Liver (tissue), 9 donors: ENCODE measurements around the gene SAMD14. TPM values are rescaled to one million over a fixed set of nuclear protein-coding genes. Genes with fewer than 3 reads are reported as not detected.

Experiments used
- DNase-seq: peaks from one replicate; pipeline ENCODE4 v3.0.0-alpha.2; 2017; ENCODE audit warnings: low spot score
- H3K27ac ChIP-seq, 2 donors: one replicate each; pipeline ENCODE4 v1.7.0; 2013; ENCODE audit warnings: inconsistent platforms in 2 of 2, low read length in 2 of 2, control low read depth in 1 of 2, low read depth in 1 of 2, mild to moderate bottlenecking in 1 of 2
- H3K27me3 ChIP-seq, 4 donors: one replicate each; pipeline versions ENCODE4 v1.6.1 to v1.7.0; 2013; ENCODE audit warnings: low read length in 3 of 4, inconsistent platforms in 1 of 4, mild to moderate bottlenecking in 1 of 4, moderate library complexity in 1 of 4; ENCODE audit not compliant: control insufficient read depth in 4 of 4, insufficient read depth in 4 of 4
- H3K36me3 ChIP-seq, 4 donors: one replicate each; pipeline versions ENCODE4 v1.6.1 to v1.7.0; 2013; ENCODE audit warnings: low read length in 3 of 4, mild to moderate bottlenecking in 3 of 4, low read depth in 1 of 4, moderate library complexity in 1 of 4; ENCODE audit not compliant: control insufficient read depth in 4 of 4, insufficient read depth in 3 of 4
- H3K4me1 ChIP-seq, 4 donors: one replicate each; pipeline versions ENCODE4 v1.6.1 to v1.7.0; 2013; ENCODE audit warnings: low read length in 3 of 4, mild to moderate bottlenecking in 3 of 4, moderate library complexity in 1 of 4; ENCODE audit not compliant: control insufficient read depth in 4 of 4, insufficient read depth in 4 of 4
- H3K4me3 ChIP-seq, 3 donors: one replicate each; pipeline versions ENCODE4 v1.6.1 to v1.7.0; 2013; ENCODE audit warnings: low read length in 3 of 3, control low read depth in 1 of 3, low read depth in 1 of 3, mild to moderate bottlenecking in 1 of 3
- H3K9ac ChIP-seq, 2 donors: one replicate each; pipeline ENCODE4 v1.7.0; 2013; ENCODE audit warnings: low read length in 2 of 2, mild to moderate bottlenecking in 2 of 2, moderate library complexity in 2 of 2, control low read depth in 1 of 2, low read depth in 1 of 2
- H3K9me3 ChIP-seq, 4 donors: one replicate each; pipeline versions ENCODE4 v1.6.1 to v1.7.0; 2013; ENCODE audit warnings: low read length in 3 of 4; ENCODE audit not compliant: control insufficient read depth in 4 of 4
- EGR1 ChIP-seq, 2 donors: IDR thresholded peaks; 2 replicates each; pipeline ENCODE4 v1.6.1; 2016 to 2018; ENCODE audit warnings: antibody characterized with exemption in 2 of 2, low read depth in 2 of 2
- FOXA1 ChIP-seq: IDR thresholded peaks from 2 replicates; pipeline ENCODE4 v1.6.1; 2016; ENCODE audit warnings: antibody characterized with exemption
- FOXA2 ChIP-seq: IDR thresholded peaks from 2 replicates; pipeline ENCODE4 v1.6.1; 2016; ENCODE audit warnings: antibody characterized with exemption
- GABPA ChIP-seq, 2 donors: IDR thresholded peaks in 1 of 2; conservative IDR thresholded peaks in 1 of 2; 2 replicates each; pipeline ENCODE4 v1.6.1; 2016; ENCODE audit warnings: antibody characterized with exemption in 2 of 2, mild to moderate bottlenecking in 1 of 2, moderate library complexity in 1 of 2
- HNF4A ChIP-seq, 2 donors: conservative IDR thresholded peaks; 2 replicates each; pipeline ENCODE4 v1.6.1; 2016; ENCODE audit warnings: antibody characterized with exemption in 2 of 2, mild to moderate bottlenecking in 2 of 2
- HNF4G ChIP-seq: IDR thresholded peaks from 2 replicates; pipeline ENCODE4 v1.6.1; 2016; ENCODE audit warnings: antibody characterized with exemption
- JUND ChIP-seq, 2 donors: IDR thresholded peaks; 2 replicates each; pipeline ENCODE4 v1.6.1; 2016; ENCODE audit warnings: antibody characterized with exemption in 2 of 2
- NR2F2 ChIP-seq: IDR thresholded peaks from 2 replicates; pipeline ENCODE4 v1.6.1; 2016; ENCODE audit warnings: antibody characterized with exemption
- RAD21 ChIP-seq, 2 donors: IDR thresholded peaks; 2 replicates each; pipeline ENCODE4 v1.6.1; 2016; ENCODE audit warnings: antibody characterized with exemption in 2 of 2, mild to moderate bottlenecking in 2 of 2
- RXRA ChIP-seq, 2 donors: IDR thresholded peaks; 2 replicates each; pipeline ENCODE4 v1.6.1; 2017 to 2018; ENCODE audit warnings: antibody characterized with exemption in 2 of 2, mild to moderate bottlenecking in 1 of 2
- SP1 ChIP-seq: IDR thresholded peaks from 2 replicates; pipeline ENCODE4 v1.6.1; 2018; ENCODE audit warnings: antibody characterized with exemption, mild to moderate bottlenecking
- TAF1 ChIP-seq: conservative IDR thresholded peaks from 2 replicates; pipeline ENCODE4 v1.6.1; 2016; ENCODE audit warnings: antibody characterized with exemption, mild to moderate bottlenecking
- YY1 ChIP-seq: IDR thresholded peaks from 2 replicates; pipeline ENCODE4 v1.6.1; 2016; ENCODE audit warnings: antibody characterized with exemption, mild to moderate bottlenecking
- whole genome bisulfite sequencing: extraction: QIAGEN DNeasy Blood & Tissue Kit; methylation state at CpG from one replicate; pipeline ENCODE4 v1.1.7; 2013; 5-methylcytosine and 5-hydroxymethylcytosine counted together
- polyA plus RNA-seq, 2 donors: library from polyadenylated mRNA; stranded (reverse) in 1 of 2; unstranded in 1 of 2; fragments of 200-250 nt in 1 of 2; fragments of >200 nt in 1 of 2; fragmentation: Nextera tagmentation in 1 of 2; extraction: Ambion mirVana in 1 of 2; gene quantifications; one replicate each; pipeline versions ENCODE4 v1.2.1 to v1.2.3, GENCODE V29; 2013 to 2015
- total RNA-seq, 2 donors: library from RNA; depleted of rRNA; stranded (reverse); fragments of >200 nt; gene quantifications; one replicate each; pipeline ENCODE4 v1.2.3, GENCODE V29; 2014
- TF ChIP-seq, protein P1 (sequence below): IDR thresholded peaks from 2 replicates; pipeline ENCODE4 v1.6.1; 2016; ENCODE audit warnings: antibody characterized with exemption
- TF ChIP-seq, protein P2 (sequence below): IDR thresholded peaks from 2 replicates; pipeline ENCODE4 v1.6.1; 2016; ENCODE audit warnings: antibody characterized with exemption, mild to moderate bottlenecking
- TF ChIP-seq, protein P3 (sequence below): IDR thresholded peaks from 2 replicates; pipeline ENCODE4 v1.6.1; 2016; ENCODE audit warnings: antibody characterized with exemption
- TF ChIP-seq, protein P4 (sequence below): fragments of 150-350 bp; IDR thresholded peaks from 2 replicates; pipeline ENCODE4 v1.5.1; 2017; ENCODE audit warnings: improper control_type of control experiment, low read depth, low read length; ENCODE audit not compliant: missing input control
- donor health status: healthy.
- donor health status: healthy.
- donor health status: healthy.
- donor health status: healthy.
- donor health status: healthy.

The SAMD14 gene
- total and polyA plus RNA-seq, 4 donors, result 0.50 to 0.84 (median 0.67) TPM; not detected in 1

DNA sequence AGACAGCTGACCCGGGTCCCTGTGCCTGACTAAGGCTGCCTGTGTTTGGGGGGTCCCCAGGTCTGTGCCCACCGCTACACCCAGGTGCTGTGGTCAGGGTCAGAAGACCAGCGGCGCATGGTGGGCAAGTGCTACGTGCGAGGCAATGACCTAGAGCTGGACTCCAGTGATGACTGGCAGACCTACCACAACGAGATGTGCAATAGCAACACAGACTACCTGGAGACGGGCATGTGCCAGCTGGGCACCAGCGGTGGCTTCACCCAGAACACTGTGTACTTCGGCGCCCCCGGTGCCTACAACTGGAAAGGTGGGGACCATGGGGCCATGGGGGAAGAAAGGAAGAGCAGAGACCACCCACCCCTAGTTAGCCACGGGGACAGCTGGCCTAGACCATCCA, 62.0 kb downstream of the SAMD14 start:
- Histone ChIP-seq H3K27ac (no peak overlapping the region), H3K27me3 (no peaks in the 10 kb centered on the region), H3K4me3 (no peak overlapping the region), H3K4me1 (no peaks in the 10 kb centered on the region), H3K9me3 (no peaks in the 10 kb centered on the region), H3K36me3 (no peaks in the 10 kb centered on the region), H3K9ac (no peak overlapping the region)
- WGBS, result 94% methylated on average over 13 of the region's 13 CpGs
- DNase-seq, result no peak
- no peak for TF ChIP-seq RXRA (IDR thresholded peaks at IDR 0.05)
- TF ChIP-seq RAD21 (IDR thresholded peaks at IDR 0.05), result no peak
- TF ChIP-seq, protein P1, sequence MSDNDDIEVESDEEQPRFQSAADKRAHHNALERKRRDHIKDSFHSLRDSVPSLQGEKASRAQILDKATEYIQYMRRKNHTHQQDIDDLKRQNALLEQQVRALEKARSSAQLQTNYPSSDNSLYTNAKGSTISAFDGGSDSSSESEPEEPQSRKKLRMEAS, result no peak
- TF ChIP-seq EGR1 (IDR thresholded peaks at IDR 0.05; ENCODE audit: low read depth in 2 of 2), result no peak
- TF ChIP-seq, protein P2, sequence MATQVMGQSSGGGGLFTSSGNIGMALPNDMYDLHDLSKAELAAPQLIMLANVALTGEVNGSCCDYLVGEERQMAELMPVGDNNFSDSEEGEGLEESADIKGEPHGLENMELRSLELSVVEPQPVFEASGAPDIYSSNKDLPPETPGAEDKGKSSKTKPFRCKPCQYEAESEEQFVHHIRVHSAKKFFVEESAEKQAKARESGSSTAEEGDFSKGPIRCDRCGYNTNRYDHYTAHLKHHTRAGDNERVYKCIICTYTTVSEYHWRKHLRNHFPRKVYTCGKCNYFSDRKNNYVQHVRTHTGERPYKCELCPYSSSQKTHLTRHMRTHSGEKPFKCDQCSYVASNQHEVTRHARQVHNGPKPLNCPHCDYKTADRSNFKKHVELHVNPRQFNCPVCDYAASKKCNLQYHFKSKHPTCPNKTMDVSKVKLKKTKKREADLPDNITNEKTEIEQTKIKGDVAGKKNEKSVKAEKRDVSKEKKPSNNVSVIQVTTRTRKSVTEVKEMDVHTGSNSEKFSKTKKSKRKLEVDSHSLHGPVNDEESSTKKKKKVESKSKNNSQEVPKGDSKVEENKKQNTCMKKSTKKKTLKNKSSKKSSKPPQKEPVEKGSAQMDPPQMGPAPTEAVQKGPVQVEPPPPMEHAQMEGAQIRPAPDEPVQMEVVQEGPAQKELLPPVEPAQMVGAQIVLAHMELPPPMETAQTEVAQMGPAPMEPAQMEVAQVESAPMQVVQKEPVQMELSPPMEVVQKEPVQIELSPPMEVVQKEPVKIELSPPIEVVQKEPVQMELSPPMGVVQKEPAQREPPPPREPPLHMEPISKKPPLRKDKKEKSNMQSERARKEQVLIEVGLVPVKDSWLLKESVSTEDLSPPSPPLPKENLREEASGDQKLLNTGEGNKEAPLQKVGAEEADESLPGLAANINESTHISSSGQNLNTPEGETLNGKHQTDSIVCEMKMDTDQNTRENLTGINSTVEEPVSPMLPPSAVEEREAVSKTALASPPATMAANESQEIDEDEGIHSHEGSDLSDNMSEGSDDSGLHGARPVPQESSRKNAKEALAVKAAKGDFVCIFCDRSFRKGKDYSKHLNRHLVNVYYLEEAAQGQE, result no peak
- no peak for TF ChIP-seq SP1
- no peak for TF ChIP-seq YY1
- TF ChIP-seq, protein P3, sequence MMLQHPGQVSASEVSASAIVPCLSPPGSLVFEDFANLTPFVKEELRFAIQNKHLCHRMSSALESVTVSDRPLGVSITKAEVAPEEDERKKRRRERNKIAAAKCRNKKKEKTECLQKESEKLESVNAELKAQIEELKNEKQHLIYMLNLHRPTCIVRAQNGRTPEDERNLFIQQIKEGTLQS, result no peak

DNA sequence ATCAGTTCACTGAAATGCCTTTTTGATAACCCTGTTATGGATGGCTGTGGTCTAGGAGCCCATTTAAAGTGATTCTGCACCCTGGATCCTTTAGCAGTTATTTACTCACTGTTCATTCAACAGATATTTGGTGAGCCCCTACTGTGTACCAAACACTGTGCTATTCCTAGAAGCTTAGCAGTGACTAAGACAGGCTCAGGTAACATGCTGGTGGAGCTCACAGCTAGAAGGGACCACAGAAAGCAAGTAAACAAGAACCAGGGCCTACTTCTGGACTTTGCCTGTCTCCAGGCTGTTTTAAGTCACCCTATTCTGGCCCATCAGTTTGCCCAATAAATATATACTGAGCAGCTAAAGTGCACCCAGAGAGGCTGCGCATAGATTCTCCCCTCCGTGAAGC, 63.0 kb downstream of the SAMD14 start:
- DNase-seq, result no peak
- TF ChIP-seq HNF4G (no peak), YY1 (no peak), NR2F2 (no peak), GABPA (IDR thresholded peaks at IDR 0.05 in 1 of 2, conservative IDR thresholded peaks at IDR 0.05 in 1 of 2) (no peak), HNF4A (conservative IDR thresholded peaks at IDR 0.05) (no peak), EGR1 (IDR thresholded peaks at IDR 0.05; ENCODE audit: low read depth in 2 of 2) (no peak), FOXA2 (no peak), JUND (IDR thresholded peaks at IDR 0.05) (no peak), RXRA (IDR thresholded peaks at IDR 0.05) (no peak), TAF1 (no peak), FOXA1 (no peak)
- TF ChIP-seq, protein P2, result no peak
- TF ChIP-seq, protein P1, result no peak
- TF ChIP-seq, protein P3, result no peak
- TF ChIP-seq, protein P4, sequence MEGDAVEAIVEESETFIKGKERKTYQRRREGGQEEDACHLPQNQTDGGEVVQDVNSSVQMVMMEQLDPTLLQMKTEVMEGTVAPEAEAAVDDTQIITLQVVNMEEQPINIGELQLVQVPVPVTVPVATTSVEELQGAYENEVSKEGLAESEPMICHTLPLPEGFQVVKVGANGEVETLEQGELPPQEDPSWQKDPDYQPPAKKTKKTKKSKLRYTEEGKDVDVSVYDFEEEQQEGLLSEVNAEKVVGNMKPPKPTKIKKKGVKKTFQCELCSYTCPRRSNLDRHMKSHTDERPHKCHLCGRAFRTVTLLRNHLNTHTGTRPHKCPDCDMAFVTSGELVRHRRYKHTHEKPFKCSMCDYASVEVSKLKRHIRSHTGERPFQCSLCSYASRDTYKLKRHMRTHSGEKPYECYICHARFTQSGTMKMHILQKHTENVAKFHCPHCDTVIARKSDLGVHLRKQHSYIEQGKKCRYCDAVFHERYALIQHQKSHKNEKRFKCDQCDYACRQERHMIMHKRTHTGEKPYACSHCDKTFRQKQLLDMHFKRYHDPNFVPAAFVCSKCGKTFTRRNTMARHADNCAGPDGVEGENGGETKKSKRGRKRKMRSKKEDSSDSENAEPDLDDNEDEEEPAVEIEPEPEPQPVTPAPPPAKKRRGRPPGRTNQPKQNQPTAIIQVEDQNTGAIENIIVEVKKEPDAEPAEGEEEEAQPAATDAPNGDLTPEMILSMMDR, result no peak
- 97% methylated on average over 2 of the region's 2 CpGs for WGBS
- Histone ChIP-seq H3K36me3 (no peaks in the 10 kb centered on the region), H3K9me3 (no peaks in the 10 kb centered on the region), H3K27me3 (no peaks in the 10 kb centered on the region), H3K27ac (no peak overlapping the region), H3K4me1 (no peaks in the 10 kb centered on the region), H3K4me3 (no peak overlapping the region), H3K9ac (no peak overlapping the region)
